ENCODE results near the gene RHOBTB1.

RHOBTB1 gene

GRCh38 chr10:60937784-60938654 lies 6.0 kb downstream of the RHOBTB1 start:
- H3K4me3 ChIP-seq (ENCODE audit: low read length), result no peak overlapping the region
- no peak for TF ChIP-seq ZNF274 (IDR thresholded peaks at IDR 0.05; ENCODE audit: low read depth, low read length)

DNA sequence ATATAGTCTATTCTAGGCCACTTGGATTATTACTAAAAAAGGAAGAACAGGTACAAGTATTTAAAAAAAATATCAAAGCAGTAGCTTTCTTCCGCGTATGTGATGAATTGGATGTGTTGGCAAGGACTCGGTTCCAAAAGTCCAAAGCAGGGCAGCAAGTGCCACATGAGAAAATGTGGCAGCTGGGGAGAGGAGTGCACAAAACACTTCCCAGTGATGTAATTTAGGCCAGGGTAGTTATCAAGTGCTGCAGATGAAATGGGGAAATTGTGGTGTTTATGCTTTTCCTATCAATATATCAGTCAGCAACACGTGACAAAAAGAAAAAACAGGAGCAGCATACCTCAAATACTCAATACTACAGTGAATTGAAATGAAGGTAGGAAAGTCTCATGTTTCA lies 7.0 kb downstream of the RHOBTB1 start:
- no peak overlapping the region for H3K4me3 ChIP-seq (ENCODE audit: low read length)
- no peak for TF ChIP-seq ZNF274 (IDR thresholded peaks at IDR 0.05; ENCODE audit: low read depth, low read length)

GRCh38 chr10:60934215-60935175 lies 9.5 kb downstream of the RHOBTB1 start:
- no peak for TF ChIP-seq ZNF274 (IDR thresholded peaks at IDR 0.05; ENCODE audit: low read depth, low read length)
- no peak overlapping the region for H3K4me3 ChIP-seq (ENCODE audit: low read length)

DNA sequence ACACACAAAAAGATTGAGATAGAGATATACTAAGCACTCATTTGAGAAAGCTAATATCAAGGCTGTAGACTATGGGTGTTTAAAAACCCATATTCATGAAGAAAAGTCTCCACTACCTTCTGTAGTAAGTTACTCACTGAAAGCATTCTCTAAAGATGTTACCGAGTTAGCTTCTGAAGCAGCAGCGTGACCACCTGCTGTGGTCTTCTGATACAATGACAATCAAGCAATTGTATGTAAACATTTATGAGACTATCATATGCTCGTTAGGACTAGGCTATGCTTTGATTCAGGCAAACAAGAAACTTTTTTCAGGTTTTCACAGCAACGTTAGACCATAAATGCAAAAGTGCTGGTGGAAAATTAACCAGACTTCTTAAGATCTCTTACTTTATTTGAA lies 11.2 kb downstream of the RHOBTB1 start:
- no peak for TF ChIP-seq ZNF274 (IDR thresholded peaks at IDR 0.05; ENCODE audit: low read depth, low read length)
- no peak overlapping the region for H3K4me3 ChIP-seq (ENCODE audit: low read length)

- no peak for TF ChIP-seq ZNF274 (IDR thresholded peaks at IDR 0.05; ENCODE audit: low read depth, low read length)
- no peak overlapping the region for H3K4me3 ChIP-seq (ENCODE audit: low read length)
These were observed 13.7 kb downstream of the RHOBTB1 start for GRCh38 chr10:60930237-60930636.

GRCh38 chr10:60921633-60922032 lies 22.4 kb downstream of the RHOBTB1 start:
- H3K4me3 ChIP-seq (ENCODE audit: low read length), result no peak overlapping the region
- TF ChIP-seq ZNF274 (IDR thresholded peaks at IDR 0.05; ENCODE audit: low read depth, low read length), result no peak

DNA sequence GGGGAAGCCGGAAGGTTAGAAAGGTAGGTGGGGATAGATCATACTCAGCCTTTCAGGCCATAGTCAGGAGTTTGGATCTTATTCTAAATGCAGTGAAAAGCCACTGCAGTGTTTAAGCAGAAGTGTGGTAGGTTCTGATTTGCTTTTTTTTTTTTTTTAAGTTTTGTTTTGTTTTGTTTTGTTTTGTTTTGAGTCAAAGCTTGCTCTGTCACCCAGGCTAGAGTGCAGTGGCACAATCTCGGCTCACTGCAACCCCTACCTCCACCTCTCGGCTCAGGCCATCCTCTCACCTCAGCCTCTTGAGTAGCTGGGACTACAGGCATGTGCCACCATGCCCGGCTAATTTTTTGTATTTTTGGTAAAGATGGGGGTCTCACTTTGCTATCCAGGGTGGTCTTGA lies 23.5 kb downstream of the RHOBTB1 start:
- TF ChIP-seq ZNF274 (IDR thresholded peaks at IDR 0.05; ENCODE audit: low read depth, low read length), result no peak
- no peak overlapping the region for H3K4me3 ChIP-seq (ENCODE audit: low read length)

GRCh38 chr10:60919551-60919950 lies 24.4 kb downstream of the RHOBTB1 start:
- TF ChIP-seq ZNF274 (IDR thresholded peaks at IDR 0.05; ENCODE audit: low read depth, low read length), result no peak

GRCh38 chr10:60917331-60918280 lies 26.4 kb downstream of the RHOBTB1 start:
- H3K4me3 ChIP-seq (ENCODE audit: low read length), result no peak overlapping the region
- TF ChIP-seq ZNF274 (IDR thresholded peaks at IDR 0.05; ENCODE audit: low read depth, low read length), result no peak

More at GRCh38 chr10:60919551-60919950, 24.4 kb downstream of the RHOBTB1 start:
- H3K4me3 ChIP-seq (ENCODE audit: low read length), result no peak overlapping the region

DNA sequence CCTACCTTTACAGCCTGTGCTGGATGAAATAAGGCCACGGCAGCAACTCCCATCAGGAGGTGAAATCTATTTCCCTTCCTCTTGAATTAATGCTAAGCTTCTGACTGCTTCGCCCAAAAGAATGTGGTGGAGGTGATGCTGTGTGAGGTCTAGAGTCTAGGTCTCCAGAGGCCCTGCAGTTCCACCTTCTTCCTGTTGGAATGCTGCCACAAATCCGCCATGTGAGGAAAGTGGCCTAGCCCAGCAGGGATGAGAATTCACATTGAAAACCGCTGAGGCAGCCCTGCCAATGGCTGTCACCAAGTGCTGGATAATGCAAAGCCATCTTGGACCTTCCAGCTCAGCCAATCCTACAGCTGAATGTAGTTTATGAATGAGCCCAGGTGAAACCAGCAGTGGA lies 28.0 kb downstream of the RHOBTB1 start:
- no peak overlapping the region for H3K4me3 ChIP-seq (ENCODE audit: low read length)
- no peak for TF ChIP-seq ZNF274 (IDR thresholded peaks at IDR 0.05; ENCODE audit: low read depth, low read length)

DNA sequence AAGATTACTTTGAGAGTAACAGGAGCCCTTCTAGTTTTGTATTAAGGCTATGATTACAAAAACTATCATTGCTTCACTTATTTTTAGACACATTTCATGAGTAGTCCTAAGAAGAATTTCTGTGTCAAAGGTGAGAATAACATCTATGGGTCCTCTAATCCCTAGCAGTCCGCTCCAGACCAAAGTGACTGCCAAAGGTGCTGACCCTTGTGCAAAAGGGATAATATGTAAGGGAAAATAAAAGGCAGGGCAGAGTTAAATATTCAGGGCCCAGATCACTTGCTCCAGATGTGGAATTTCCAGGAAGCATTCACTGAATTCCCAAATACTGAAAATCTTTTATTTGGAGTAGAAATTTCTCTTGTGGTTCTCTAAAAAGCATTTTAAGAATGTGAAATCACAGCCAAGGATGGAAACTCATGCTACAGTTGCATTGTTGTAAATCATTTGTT lies 29.3 kb downstream of the RHOBTB1 start:
- TF ChIP-seq ZNF274 (IDR thresholded peaks at IDR 0.05; ENCODE audit: low read depth, low read length), result no peak
- H3K4me3 ChIP-seq (ENCODE audit: low read length), result no peak overlapping the region

DNA sequence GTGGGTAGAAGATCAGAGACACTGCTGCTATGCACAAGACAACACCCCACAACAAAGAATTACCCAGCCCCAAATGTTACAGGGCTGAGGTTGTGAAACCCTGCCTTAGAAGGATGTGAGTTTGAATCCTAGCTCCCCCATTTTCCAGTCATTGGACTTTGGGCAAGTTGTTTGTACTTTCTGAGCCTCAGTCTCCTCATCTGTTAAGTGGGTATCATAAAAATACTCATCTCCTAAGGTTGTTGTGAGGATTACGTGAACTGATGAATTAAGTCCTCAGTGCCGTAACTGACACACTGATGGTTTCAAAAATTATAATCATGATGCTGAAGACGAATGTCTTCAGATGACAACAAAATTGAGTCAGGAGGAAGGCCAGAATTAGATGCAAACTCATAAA lies 30.3 kb downstream of the RHOBTB1 start:
- no peak for TF ChIP-seq ZNF274 (IDR thresholded peaks at IDR 0.05; ENCODE audit: low read depth, low read length)
- no peak overlapping the region for H3K4me3 ChIP-seq (ENCODE audit: low read length)

DNA sequence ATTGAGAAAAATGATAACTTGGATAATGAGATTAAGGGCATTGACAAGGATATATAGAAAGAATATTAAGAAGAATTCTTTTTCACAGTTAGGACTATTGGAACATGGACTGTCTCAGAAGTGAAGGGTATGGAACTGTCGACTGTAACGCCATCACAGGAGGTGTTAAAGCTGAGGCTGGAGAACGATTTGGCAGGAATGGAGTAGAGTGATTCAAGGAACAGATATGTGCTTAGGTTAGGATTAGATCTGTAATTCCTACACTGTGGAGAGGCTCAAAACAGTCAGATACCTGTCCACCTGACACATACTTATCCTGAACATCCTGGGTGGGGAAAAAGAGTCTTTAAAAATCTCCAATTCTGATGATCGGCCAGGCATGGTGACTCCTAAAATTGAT lies 30.9 kb downstream of the RHOBTB1 start:
- no peak for TF ChIP-seq ZNF274 (IDR thresholded peaks at IDR 0.05; ENCODE audit: low read depth, low read length)
- H3K4me3 ChIP-seq (ENCODE audit: low read length), result no peak overlapping the region

Measured in GM08714 (cell line).